HG03442 (cell line): ENCODE measurements around the gene NOXRED1.
"Not testable (repeated sequence)": the region's sequence is repeated elsewhere in the genome, so short reads cannot be mapped to it uniquely, and the experiment has no call there.

Source experiments
- ATAC-seq: cut with Tn5 transposase; IDR thresholded peaks from one replicate; pipeline ENCODE4 v1.9.1; 2021; ENCODE audit warnings: mild to moderate bottlenecking, moderate library complexity; ENCODE audit not compliant: unreplicated experiment

Gene NOXRED1

DNA sequence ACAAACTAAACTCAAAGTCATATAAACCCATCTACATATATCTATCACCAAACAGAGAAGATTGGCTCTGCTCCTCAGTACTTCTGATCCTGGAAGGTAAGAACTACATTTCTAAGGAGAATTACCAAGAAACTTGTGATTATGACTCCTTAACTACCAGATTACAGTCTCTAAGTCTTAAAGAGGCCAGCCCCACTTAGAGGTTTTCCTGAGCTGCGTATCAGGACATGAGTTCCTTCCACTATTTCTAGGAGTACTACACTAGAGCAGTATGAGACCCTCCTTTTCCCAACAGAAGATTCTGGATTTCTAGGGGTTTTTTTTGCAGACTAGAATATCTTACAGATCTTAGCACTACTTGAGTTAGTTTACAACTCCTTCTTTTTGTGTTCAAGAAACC lies at the start of gene NOXRED1:
Gene NOXRED1, minus strand, starts transcription at position 101 of the 400 bp plus-strand sequence. CDS start 634 bp downstream, outside the sequence.
- no peak for ATAC-seq

DNA sequence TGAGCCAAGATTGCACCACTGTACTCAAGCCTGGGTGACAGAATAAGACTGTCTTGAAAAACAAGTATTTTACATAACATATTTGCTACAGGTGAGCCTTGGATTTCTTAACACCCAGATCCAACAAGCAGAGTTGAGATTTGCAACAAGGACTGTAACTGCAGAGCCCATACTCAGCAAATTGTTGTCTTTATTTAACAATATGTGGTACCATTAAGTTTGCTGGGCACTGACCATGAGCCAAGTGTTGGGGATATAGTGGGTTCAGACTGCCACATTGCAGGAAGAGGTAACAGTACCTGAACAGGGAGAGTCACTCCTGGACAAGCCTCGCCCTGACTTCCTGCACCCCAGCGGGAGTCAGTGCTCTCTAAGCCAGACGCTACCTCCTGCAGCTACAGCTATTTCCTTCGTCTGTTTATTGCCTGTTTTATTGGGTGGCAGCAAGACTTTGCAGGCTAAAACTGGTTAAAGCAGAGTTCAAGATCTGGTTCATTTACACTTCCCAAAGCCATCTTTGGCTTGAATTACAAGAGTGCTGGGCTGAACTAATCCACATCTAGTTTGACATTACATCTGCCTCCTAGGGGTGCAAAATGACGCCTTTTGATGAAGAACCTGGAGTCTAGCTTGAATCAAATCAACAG lies 47.0 kb upstream of the NOXRED1 start:
- ATAC-seq = no peak

DNA sequence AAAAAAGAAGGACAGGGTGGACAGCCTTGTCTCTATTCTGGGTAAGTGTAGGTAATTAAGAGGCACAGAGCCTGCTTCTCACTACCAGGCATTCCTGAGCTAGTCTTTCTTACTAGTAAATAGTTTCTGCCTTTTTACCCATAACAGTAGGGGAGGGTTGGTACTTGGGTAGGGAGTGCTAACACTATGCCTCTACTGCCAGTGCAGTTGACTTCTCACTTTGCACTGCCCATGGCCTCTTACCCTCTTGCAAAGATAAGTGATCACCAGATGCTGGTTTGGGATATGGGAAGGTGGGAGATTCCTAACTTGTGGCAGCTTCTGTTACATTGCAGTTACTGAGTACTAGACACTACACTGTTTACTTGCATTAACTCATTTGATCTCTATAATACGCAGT lies 46.2 kb upstream of the NOXRED1 start:
- no peak for ATAC-seq

DNA sequence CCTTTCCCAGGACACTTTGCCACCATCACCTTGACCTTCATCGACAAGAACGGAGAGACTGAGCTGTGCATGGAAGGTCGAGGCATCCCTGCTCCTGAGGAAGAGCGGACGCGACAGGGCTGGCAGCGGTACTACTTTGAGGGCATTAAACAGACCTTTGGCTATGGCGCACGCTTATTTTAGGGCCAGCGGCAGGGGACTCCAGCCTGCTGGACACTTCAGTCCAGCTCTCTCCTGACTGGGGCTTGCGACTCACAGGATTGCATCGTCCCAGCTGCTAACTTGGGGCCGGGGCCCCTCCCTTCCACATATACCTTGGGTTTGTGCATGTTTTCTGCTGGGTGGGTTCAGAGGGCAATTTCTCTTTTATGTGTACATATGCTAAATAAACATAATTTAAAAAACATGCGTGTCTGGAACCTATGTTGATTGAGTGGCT lies 45.8 kb upstream of the NOXRED1 start:
- ATAC-seq = no peak

GRCh38 chr14:77467801-77468200 lies 44.5 kb upstream of the NOXRED1 start:
- no peak for ATAC-seq

GRCh38 chr14:77459072-77459723 lies 35.9 kb upstream of the NOXRED1 start:
- ATAC-seq = no peak

- ATAC-seq = peak; percentile 12
These were observed 35.1 kb upstream of the NOXRED1 start for GRCh38 chr14:77458249-77458950.

DNA sequence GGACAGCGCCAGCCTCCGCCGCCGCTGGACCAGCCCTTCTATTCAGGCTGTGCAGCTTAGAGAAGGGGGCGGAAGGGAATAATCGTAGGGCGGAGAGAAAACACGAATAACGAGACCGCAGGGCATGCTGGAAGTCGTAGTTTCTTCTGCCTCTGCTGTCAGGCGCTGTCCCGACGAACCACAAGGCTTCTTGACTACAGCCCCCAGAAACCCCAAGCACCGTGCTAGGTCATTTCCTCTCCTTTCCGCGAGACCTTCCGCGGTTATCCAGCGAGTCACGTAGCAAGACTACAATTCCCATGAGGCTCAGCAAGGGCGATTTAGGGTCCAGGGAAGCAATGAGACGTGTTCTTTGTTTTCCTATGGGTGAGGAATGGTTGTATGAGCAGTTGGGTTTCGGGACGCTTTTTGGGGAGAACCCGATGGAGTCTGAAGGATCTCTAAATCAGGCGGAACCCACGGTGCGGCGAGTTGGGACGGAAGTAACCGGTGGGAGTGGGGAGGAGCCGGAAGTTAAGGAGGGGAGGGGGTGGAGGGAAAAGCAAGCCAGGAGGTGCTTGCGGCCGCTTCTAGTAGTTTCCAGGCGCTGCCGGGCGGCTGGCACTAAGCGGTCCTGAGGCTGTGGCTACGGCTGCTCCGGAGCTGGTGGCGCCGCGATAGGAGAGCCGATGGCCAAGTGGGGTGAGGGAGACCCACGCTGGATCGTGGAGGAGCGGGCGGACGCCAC lies 34.4 kb upstream of the NOXRED1 start, which contains the start of the genes AHSA1 and VIPAS39:
Gene AHSA1, plus strand, starts transcription at position 572 of the 727 bp plus-strand sequence. Its CDS starts 97 bp downstream, at position 669.
Gene VIPAS39, minus strand, starts transcription at position 80 of the 727 bp plus-strand sequence. CDS start 3,499 bp downstream, outside the sequence.
- ATAC-seq = peak; percentile 88

DNA sequence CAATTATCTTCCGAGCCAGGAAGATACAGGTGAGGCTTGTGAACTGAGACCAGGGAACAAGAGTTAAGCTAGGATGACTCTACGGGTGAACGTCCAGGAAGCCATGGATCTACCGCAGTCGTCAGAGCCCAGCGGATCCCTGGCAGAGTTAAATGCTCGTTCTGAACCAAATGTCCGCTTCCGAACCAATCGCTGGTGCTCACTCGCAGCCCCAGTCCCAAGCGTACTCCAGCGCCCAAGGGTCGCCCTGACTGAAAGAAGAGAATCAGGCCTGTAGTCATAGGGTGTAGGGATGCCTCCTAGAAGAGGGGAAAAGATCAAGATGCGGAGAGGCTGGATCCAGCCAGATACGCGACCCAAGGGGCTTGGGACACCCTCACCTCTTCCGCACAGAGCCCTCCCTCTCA lies 33.8 kb upstream of the NOXRED1 start:
- ATAC-seq = no peak

GRCh38 chr14:77455966-77456640 lies 32.8 kb upstream of the NOXRED1 start:
- no peak for ATAC-seq

GRCh38 chr14:77442196-77442595 lies 18.9 kb upstream of the NOXRED1 start:
- ATAC-seq = no peak

GRCh38 chr14:77439861-77440260 lies 16.5 kb upstream of the NOXRED1 start:
- no peak for ATAC-seq

GRCh38 chr14:77438596-77438995 lies 15.3 kb upstream of the NOXRED1 start:
- ATAC-seq = no peak

GRCh38 chr14:77436042-77436441 lies 12.7 kb upstream of the NOXRED1 start:
- ATAC-seq = no peak

DNA sequence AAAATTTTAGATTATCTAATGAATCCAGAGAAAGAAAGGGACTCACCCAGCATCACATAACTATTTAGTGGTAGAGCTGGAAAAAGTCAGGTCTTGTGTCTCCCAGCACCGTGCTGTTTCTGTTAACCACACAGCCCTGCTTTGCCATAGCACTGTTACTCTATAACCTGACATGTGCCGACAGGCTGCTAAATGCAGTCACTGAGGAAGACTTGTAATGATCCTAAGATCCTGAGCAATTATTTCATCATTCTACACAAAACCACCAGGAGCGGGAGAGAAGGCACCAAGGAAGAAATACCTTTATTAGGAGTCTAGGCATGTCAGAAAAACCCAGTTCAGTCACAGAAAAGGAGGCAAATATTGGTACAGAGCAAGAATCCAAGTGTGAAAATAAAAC lies 3.1 kb upstream of the NOXRED1 start:
- no peak for ATAC-seq

DNA sequence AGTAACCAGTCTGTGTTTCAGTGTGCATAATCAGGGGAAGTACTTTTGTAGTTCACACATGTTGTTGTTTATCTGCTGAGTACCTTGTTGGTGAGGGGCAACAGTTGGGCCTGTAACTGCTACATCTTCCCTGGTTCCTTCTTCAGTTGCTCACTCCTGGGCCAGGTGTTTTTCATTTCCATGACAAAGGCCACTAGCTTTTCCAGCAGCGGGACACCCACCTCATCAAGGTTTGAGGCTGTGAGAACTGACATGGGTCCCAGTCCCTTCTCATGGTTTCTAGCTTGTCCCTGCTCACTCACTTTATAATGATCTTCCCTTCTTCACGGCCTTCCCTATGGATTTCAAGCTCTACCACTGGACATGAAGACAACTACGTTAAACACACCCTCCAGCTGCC lies 1.5 kb upstream of the NOXRED1 start:
- no peak for ATAC-seq

GRCh38 chr14:77421201-77421600 lies 2.1 kb downstream of the NOXRED1 start:
- ATAC-seq = no peak

GRCh38 chr14:77416836-77417235 lies 6.5 kb downstream of the NOXRED1 start:
- ATAC-seq = no peak

- ATAC-seq = not testable (repeated sequence)
These were observed 7.2 kb downstream of the NOXRED1 start for GRCh38 chr14:77416098-77416497.

- not testable (repeated sequence) for ATAC-seq
These were observed 7.8 kb downstream of the NOXRED1 start for GRCh38 chr14:77415403-77416030.
